ENCODE results near the gene SAMD4A.

SAMD4A gene

GRCh38 chr14:54818201-54819133, 251.5 kb downstream of the SAMD4A start:
- DNase-seq (ENCODE audit: low read depth, low spot score): no peak

GRCh38 chr14:54822685-54823084, 255.8 kb downstream of the SAMD4A start:
- DNase-seq (ENCODE audit: low read depth, low spot score): no peak

- DNase-seq (ENCODE audit: low read depth, low spot score): no peak
Measured at GRCh38 chr14:54823757-54824549, 257.0 kb downstream of the SAMD4A start.

GRCh38 chr14:54828037-54828436, 261.1 kb downstream of the SAMD4A start:
- DNase-seq (ENCODE audit: low read depth, low spot score): no peak

GRCh38 chr14:54829486-54830224, 262.7 kb downstream of the SAMD4A start:
- no peak for DNase-seq (ENCODE audit: low read depth, low spot score)

- no peak for DNase-seq (ENCODE audit: low read depth, low spot score)
Measured at GRCh38 chr14:54830650-54831049, 263.7 kb downstream of the SAMD4A start.

- no peak for DNase-seq (ENCODE audit: low read depth, low spot score)
Measured at GRCh38 chr14:54834081-54834480, 267.2 kb downstream of the SAMD4A start.

- no peak for DNase-seq (ENCODE audit: low read depth, low spot score)
Measured at GRCh38 chr14:54834727-54835126, 267.8 kb downstream of the SAMD4A start.

GRCh38 chr14:54836231-54836630, 269.3 kb downstream of the SAMD4A start:
- DNase-seq (ENCODE audit: low read depth, low spot score): no peak

- DNase-seq (ENCODE audit: low read depth, low spot score): no peak
Measured at GRCh38 chr14:54837508-54838149, 270.7 kb downstream of the SAMD4A start.

- no peak for DNase-seq (ENCODE audit: low read depth, low spot score)
Measured at GRCh38 chr14:54838931-54839512, 272.1 kb downstream of the SAMD4A start.

GRCh38 chr14:54839701-54840119, 272.8 kb downstream of the SAMD4A start:
- DNase-seq (ENCODE audit: low read depth, low spot score): no peak

- no peak for DNase-seq (ENCODE audit: low read depth, low spot score)
Measured at GRCh38 chr14:54840336-54840735, 273.4 kb downstream of the SAMD4A start.

- no peak for DNase-seq (ENCODE audit: low read depth, low spot score)
Measured at GRCh38 chr14:54840798-54841197, 273.9 kb downstream of the SAMD4A start.

Data from smooth muscle cell of the brain vasculature (primary cell).